Kidney (tissue), 14 donors: ENCODE data around the gene XAB2. TPM values are rescaled to one million over a fixed set of nuclear protein-coding genes. Genes with fewer than 3 reads are reported as not detected.

ENCODE experiments used
- DNase-seq, 5 donors: peaks; one replicate each; pipeline ENCODE4 v3.0.0-alpha.2; 2013 to 2020
- FAIRE-seq: peaks from 2 replicates; lab custom pipeline; 2012; peaks lifted over from hg19 to GRCh38; lab: Jason Lieb, UNC
- H3K27ac ChIP-seq, 2 donors: one replicate each; pipeline ENCODE4 v1.7.0; 2013; ENCODE audit warnings: low read depth in 2 of 2, low read length in 2 of 2, inconsistent platforms in 1 of 2
- H3K27me3 ChIP-seq: one replicate; pipeline ENCODE4 v1.7.1; 2013; ENCODE audit warnings: low read length, inconsistent platforms; ENCODE audit not compliant: control insufficient read depth, insufficient read depth
- H3K36me3 ChIP-seq, 3 donors: one replicate each; pipeline versions ENCODE4 v1.7.0 to v1.7.1; 2013; ENCODE audit warnings: low read length in 3 of 3, control low read depth in 1 of 3, inconsistent platforms in 1 of 3; ENCODE audit not compliant: insufficient read depth in 3 of 3, control insufficient read depth in 2 of 3
- H3K4me1 ChIP-seq, 3 donors: one replicate each; pipeline versions ENCODE4 v1.7.0 to v1.7.1; 2013; ENCODE audit warnings: low read length in 3 of 3, inconsistent platforms in 1 of 3, low read depth in 1 of 3; ENCODE audit not compliant: control insufficient read depth in 2 of 3, insufficient read depth in 2 of 3
- H3K4me3 ChIP-seq, 3 donors: one replicate each; pipeline versions ENCODE4 v1.7.0 to v1.8.1; 2013; ENCODE audit warnings: low read length in 3 of 3, control low read depth in 1 of 3, inconsistent platforms in 1 of 3
- H3K9ac ChIP-seq, 3 donors: one replicate each; pipeline versions ENCODE4 v1.7.0 to v1.7.1; 2013; ENCODE audit warnings: low read length in 3 of 3, control low read depth in 1 of 3, inconsistent platforms in 1 of 3
- H3K9me3 ChIP-seq, 3 donors: one replicate each; pipeline versions ENCODE4 v1.7.0 to v1.7.1; 2013; ENCODE audit warnings: low read length in 3 of 3, control low read depth in 1 of 3, inconsistent platforms in 1 of 3; ENCODE audit not compliant: control insufficient read depth in 2 of 3, insufficient read depth in 1 of 3
- intact Hi-C: fragments of 100-400 bp; cut with DNase I; formaldehyde crosslinking; loops from one replicate; pipeline ENCODE4 v1.11.1; 2022
- polyA plus RNA-seq: library from polyadenylated mRNA; stranded (reverse); fragments of 350-450 nt; fragmentation: Illumina TruSeq; extraction: RNeasy Lipid Tissue Mini Kit (QIAGEN cat#74804); gene quantifications from one replicate; pipeline ENCODE4 v1.2.3, GENCODE V29; 2014; ENCODE audit warnings: low read depth, low replicate concordance; ENCODE audit not compliant: insufficient read depth
- total RNA-seq: library from RNA; stranded (reverse); fragmentation: NEBNext Ultra II Directional; extraction: Animal tissue kit (Norgen Biotek cat#: 25700); gene quantifications from one replicate; pipeline ENCODE4 v1.2.1, GENCODE V29; 2021
- TF ChIP-seq, protein P1 (sequence below): IDR thresholded peaks from 3 replicates; pipeline ENCODE4 v1.5.1; 2012; ENCODE audit warnings: mild to moderate bottlenecking, moderate library complexity, borderline replicate concordance; ENCODE audit not compliant: insufficient read depth; ENCODE audit errors: extremely low read depth
- donor health status: control.
- donor health status: control.
- donor health status: control.
- donor health status: control.
- donor health status: control.
- donor health status: DM: yes; HTN: yes; CAD: no.
- donor health status: Normal renal cell carcinoma (clear cell type).

Gene XAB2
- total and polyA plus RNA-seq, 2 donors from 2014 or later = 34.2 to 44.4 TPM

DNA sequence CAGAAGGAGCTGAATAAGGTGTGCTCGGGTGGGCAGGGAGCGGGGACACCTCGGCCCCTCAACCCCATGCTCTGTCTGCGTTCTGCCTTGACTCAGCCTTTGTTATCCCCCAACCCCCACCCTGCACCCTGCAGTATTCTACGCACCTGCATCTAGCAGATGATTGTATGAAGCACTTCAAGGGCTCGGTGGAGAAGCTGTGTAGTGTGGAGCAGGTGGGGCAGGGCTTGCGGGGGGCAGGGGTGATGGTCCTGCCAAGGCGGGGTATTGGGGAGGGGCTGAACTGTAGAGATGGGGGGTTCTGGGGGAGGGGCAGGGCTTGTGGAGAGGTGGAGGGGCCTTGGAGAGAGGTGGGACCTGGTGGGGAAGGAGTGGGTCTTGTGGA is 13.7 kb upstream of the XAB2 start:
- FAIRE-seq = no peak
- H3K27ac ChIP-seq = no peak overlapping the region
- peaks cover 0 to 3% (median 0%) of the 10 kb centered on the region in 3 donors for H3K4me1 ChIP-seq
- peaks cover 0 to 10% (median 5%) of the 10 kb centered on the region in 3 donors for H3K36me3 ChIP-seq
- H3K9ac ChIP-seq = no peak overlapping the region
- intact Hi-C loops = no loop called here
- H3K4me3 ChIP-seq = no peak overlapping the region
- no peak for DNase-seq
- H3K9me3 ChIP-seq = no peaks in the 10 kb centered on the region
- H3K27me3 ChIP-seq = no peaks in the 10 kb centered on the region
- TF ChIP-seq, protein P1, sequence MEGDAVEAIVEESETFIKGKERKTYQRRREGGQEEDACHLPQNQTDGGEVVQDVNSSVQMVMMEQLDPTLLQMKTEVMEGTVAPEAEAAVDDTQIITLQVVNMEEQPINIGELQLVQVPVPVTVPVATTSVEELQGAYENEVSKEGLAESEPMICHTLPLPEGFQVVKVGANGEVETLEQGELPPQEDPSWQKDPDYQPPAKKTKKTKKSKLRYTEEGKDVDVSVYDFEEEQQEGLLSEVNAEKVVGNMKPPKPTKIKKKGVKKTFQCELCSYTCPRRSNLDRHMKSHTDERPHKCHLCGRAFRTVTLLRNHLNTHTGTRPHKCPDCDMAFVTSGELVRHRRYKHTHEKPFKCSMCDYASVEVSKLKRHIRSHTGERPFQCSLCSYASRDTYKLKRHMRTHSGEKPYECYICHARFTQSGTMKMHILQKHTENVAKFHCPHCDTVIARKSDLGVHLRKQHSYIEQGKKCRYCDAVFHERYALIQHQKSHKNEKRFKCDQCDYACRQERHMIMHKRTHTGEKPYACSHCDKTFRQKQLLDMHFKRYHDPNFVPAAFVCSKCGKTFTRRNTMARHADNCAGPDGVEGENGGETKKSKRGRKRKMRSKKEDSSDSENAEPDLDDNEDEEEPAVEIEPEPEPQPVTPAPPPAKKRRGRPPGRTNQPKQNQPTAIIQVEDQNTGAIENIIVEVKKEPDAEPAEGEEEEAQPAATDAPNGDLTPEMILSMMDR = no peak

DNA sequence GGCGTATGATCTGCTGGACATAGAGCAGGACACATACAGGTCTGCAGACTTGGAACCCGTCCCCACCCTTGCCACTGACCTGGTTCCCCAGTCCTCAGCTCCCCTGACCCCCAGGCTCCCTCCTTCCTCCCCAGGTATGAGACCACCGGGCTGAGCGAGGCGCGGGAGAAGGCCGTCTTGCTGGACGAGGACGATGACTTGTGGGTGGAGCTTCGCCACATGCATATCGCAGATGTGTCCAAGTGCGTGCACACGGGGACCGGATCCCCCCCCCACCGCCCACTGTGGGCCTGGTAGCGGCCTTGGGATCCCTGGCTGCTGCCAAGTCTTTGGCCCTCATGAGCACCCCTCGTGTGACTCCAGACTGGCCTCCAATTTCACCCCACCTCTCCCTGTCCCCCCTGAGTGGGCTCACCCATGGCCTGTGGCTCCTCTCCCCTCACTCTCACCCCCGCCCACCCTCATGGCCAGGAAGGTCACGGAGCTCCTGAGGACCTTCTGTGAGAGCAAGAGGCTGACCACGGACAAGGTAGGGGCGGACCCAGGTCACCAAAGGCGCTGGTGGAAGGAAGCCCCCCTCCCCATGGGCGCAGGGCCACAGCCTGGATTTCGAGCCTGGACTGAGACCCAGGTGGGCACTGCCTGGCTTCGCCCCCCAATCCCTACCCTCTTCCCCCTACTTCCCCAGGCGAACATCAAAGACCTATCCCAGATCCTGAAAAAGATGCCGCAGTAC is 13.1 kb upstream of the XAB2 start:
- Histone ChIP-seq H3K4me1 (peaks cover 0 to 5% (median 0%) of the 10 kb centered on the region in 3 donors), H3K9me3 (no peaks in the 10 kb centered on the region), H3K9ac (no peak overlapping the region), H3K27me3 (no peaks in the 10 kb centered on the region), H3K27ac (no peak overlapping the region), H3K36me3 (peaks cover 0 to 10% (median 5%) of the 10 kb centered on the region in 3 donors), H3K4me3 (no peak overlapping the region)
- TF ChIP-seq, protein P1 = no peak
- intact Hi-C loops = no loop called here
- DNase-seq (no peak), FAIRE-seq (no peak)

DNA sequence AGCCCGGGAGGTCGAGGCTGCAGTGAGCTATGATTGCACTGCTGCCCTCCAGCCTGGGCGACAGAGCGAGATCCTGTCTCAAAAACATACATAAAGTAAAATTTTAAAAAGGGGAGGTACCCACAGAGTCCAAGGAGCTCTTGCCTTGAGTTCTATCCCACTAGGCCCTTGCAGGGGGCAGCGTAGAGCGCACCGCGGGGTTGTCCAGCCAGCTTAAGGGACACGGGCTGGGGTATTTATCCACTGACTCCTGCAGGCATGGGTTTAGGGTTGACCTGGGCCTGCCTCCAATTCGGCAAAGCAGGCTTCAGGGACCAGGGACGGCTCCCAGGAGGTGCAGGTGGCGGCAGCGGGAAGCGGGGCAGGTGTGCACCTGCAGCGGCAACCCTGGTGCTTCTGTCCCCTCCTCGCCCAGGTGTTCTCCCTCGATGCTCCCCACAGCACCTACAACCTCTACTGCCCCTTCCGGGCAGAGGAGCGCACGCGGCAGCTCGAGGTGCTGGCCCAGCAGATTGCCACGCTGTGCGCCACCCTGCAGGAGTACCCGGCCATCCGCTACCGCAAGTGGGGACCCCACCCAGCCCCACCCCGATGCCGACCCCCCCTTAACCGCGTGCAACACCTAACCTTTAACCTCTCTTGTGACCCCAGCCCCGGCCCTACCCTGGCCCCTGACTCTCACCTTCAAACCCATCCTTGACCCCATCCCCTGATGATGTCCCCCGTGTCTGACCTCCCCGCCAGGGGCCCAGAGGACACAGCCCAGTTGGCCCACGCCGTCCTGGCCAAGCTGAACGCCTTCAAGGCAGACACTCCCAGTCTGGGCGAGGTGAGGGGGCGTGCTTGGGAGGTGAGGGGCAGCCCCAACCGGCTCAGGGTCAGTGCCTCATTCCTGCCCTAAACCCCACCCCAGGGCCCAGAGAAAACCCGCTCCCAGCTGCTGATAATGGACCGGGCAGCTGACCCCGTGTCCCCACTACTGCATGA is 12.2 kb upstream of the XAB2 start:
- no peak for DNase-seq
- TF ChIP-seq, protein P1 = no peak
- Histone ChIP-seq H3K36me3 (peaks cover 0 to 10% (median 5%) of the 10 kb centered on the region in 3 donors), H3K27me3 (no peaks in the 10 kb centered on the region), H3K27ac (no peak overlapping the region), H3K9me3 (no peaks in the 10 kb centered on the region), H3K4me1 (peaks cover 0 to 7% (median 0%) of the 10 kb centered on the region in 3 donors), H3K4me3 (no peak overlapping the region), H3K9ac (no peak overlapping the region)
- intact Hi-C loops = no loop called here
- FAIRE-seq = no peak
